ENCODE results near the gene CEBPA. TPM values are rescaled to one million over a fixed set of nuclear protein-coding genes. Genes with fewer than 3 reads are reported as not detected.

Gene CEBPA
- total and polyA plus RNA-seq, 2 donors (not counting 1 experiment from before 2014, with no cell fraction given) = 1.7 to 2.6 TPM

DNA sequence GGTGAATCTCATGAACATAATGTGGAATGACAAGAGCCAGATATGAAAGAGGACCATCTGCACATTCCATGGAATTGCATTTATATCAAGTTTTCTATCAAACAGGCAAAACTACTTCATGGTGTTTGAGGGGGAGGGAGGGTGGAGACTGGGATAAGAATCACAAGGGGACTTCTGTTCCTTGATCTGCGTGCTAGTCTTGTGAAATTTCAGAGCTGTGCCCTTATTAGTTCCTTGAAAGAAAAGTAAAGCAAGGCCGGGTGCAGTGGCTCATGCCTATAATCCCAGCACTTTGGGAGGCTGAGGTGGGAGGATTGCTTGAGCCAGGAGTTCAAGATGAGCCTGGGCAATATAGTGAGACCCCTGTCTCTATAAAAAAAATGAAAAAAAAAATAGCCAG, 41.0 kb upstream of the CEBPA start:
- ATAC-seq (ENCODE audit: low read depth) = no peak
- intact Hi-C loops (cut with micrococcal nuclease) = no loop called here
- H2AFZ ChIP-seq (ENCODE audit: insufficient read depth, low read depth, low read length, poor library complexity, severe bottlenecking) = no peak overlapping the region
- Mint-ChIP-seq H3K9me3 (ENCODE audit: insufficient read depth) (no peaks in the 10 kb centered on the region), H3K4me3 (no peak overlapping the region), H3K4me1 (no peaks in the 10 kb centered on the region), H3K27me3 (peaks cover 64% of the 10 kb centered on the region), H3K27ac (no peak overlapping the region)
- H4K20me1 ChIP-seq (ENCODE audit: control insufficient read depth, insufficient read depth, low read length, poor library complexity, severe bottlenecking) = no peaks in the 10 kb centered on the region
- 81% methylated on average over 2 of the region's 2 CpGs for WGBS (ENCODE audit: insufficient coverage)
- no peak for DNase-seq
- no peaks in the 10 kb centered on the region for H3K9me3 ChIP-seq (ENCODE audit: control extremely low read depth in 1 of 3, control insufficient read depth in 2 of 3, insufficient read depth in 1 of 3, low read length in 2 of 3)
- POLR2A ChIA-PET = no interaction called here
- no peak overlapping the region for H3K9ac ChIP-seq (ENCODE audit: low read length)
- H3K4me2 ChIP-seq (replicated peaks; ENCODE audit: low read depth, low read length, poor library complexity, severe bottlenecking) = no peak overlapping the region
- H3K79me2 ChIP-seq (ENCODE audit: control insufficient read depth, insufficient read depth, low read length) = no peaks in the 10 kb centered on the region
- no peaks in the 10 kb centered on the region for H3K36me3 ChIP-seq (replicated peaks in 1 of 2; ENCODE audit: control extremely low read depth in 1 of 2, control insufficient read depth in 1 of 2, extremely low read depth in 1 of 2, insufficient read depth in 2 of 2, low read length in 1 of 2)
- TF ChIP-seq, protein P1, sequence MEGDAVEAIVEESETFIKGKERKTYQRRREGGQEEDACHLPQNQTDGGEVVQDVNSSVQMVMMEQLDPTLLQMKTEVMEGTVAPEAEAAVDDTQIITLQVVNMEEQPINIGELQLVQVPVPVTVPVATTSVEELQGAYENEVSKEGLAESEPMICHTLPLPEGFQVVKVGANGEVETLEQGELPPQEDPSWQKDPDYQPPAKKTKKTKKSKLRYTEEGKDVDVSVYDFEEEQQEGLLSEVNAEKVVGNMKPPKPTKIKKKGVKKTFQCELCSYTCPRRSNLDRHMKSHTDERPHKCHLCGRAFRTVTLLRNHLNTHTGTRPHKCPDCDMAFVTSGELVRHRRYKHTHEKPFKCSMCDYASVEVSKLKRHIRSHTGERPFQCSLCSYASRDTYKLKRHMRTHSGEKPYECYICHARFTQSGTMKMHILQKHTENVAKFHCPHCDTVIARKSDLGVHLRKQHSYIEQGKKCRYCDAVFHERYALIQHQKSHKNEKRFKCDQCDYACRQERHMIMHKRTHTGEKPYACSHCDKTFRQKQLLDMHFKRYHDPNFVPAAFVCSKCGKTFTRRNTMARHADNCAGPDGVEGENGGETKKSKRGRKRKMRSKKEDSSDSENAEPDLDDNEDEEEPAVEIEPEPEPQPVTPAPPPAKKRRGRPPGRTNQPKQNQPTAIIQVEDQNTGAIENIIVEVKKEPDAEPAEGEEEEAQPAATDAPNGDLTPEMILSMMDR (IDR thresholded peaks at IDR 0.05) = no peak
- TF ChIP-seq EZH2 (IDR thresholded peaks at IDR 0.05; ENCODE audit: borderline replicate concordance, insufficient read depth, low read depth, low read length, poor library complexity, severe bottlenecking) = no peak
- H3K4me3 ChIP-seq (ENCODE audit: control extremely low read depth in 1 of 5, extremely low read depth in 1 of 5, insufficient read depth in 1 of 5, low read depth in 2 of 5, low read length in 4 of 5) = no peak overlapping the region
- H3K4me1 ChIP-seq (ENCODE audit: control insufficient read depth in 2 of 2, insufficient read depth in 2 of 2, low read length in 2 of 2) = no peaks in the 10 kb centered on the region
- H3K27ac ChIP-seq (ENCODE audit: low read length in 2 of 2) = no peak overlapping the region
- H3K27me3 ChIP-seq (replicated peaks in 1 of 4; ENCODE audit: control extremely low read depth in 1 of 4, control insufficient read depth in 3 of 4, insufficient read depth in 4 of 4, low read length in 3 of 4) = peaks cover 0 to 17% (median 11%) of the 10 kb centered on the region in 4 experiments
- CTCF ChIA-PET = no interaction called here

DNA sequence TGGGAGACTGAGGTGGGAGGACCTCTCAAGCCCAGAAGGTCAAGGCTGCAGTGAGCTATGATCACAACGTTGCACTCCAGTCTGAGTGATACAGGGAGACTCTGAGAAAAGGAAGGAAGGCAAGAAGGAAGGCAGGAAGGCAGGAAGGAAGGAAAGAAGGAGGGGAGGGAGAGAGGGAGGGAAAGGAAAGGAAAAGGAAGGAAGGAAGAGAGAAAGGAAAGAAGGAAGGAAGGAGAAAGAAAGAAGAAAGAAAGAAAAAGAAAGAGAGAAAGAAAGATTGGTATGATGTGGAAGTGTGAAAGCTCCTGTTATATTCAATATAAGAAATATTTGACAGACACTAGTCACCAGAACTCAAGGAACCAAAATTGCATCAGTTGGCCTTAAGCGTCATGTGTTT, 38.7 kb upstream of the CEBPA start:
- Histone ChIP-seq H3K9me3 (ENCODE audit: control extremely low read depth in 1 of 3, control insufficient read depth in 2 of 3, insufficient read depth in 1 of 3, low read length in 2 of 3) (no peaks in the 10 kb centered on the region), H3K9ac (ENCODE audit: low read length) (no peak overlapping the region), H4K20me1 (ENCODE audit: control insufficient read depth, insufficient read depth, low read length, poor library complexity, severe bottlenecking) (no peaks in the 10 kb centered on the region), H3K27me3 (replicated peaks in 1 of 4; ENCODE audit: control extremely low read depth in 1 of 4, control insufficient read depth in 3 of 4, insufficient read depth in 4 of 4, low read length in 3 of 4) (peaks cover 0 to 16% (median 10%) of the 10 kb centered on the region in 4 experiments), H3K4me3 (ENCODE audit: control extremely low read depth in 1 of 5, extremely low read depth in 1 of 5, insufficient read depth in 1 of 5, low read depth in 2 of 5, low read length in 4 of 5) (no peak overlapping the region), H3K79me2 (ENCODE audit: control insufficient read depth, insufficient read depth, low read length) (no peaks in the 10 kb centered on the region), H3K4me1 (ENCODE audit: control insufficient read depth in 2 of 2, insufficient read depth in 2 of 2, low read length in 2 of 2) (no peaks in the 10 kb centered on the region), H3K4me2 (replicated peaks; ENCODE audit: low read depth, low read length, poor library complexity, severe bottlenecking) (no peak overlapping the region), H3K36me3 (replicated peaks in 1 of 2; ENCODE audit: control extremely low read depth in 1 of 2, control insufficient read depth in 1 of 2, extremely low read depth in 1 of 2, insufficient read depth in 2 of 2, low read length in 1 of 2) (no peaks in the 10 kb centered on the region), H3K27ac (ENCODE audit: low read length in 2 of 2) (no peak overlapping the region), H2AFZ (ENCODE audit: insufficient read depth, low read depth, low read length, poor library complexity, severe bottlenecking) (no peak overlapping the region)
- ChIA-PET POLR2A (no interaction called here), CTCF (no interaction called here)
- DNase-seq (no peak), ATAC-seq (ENCODE audit: low read depth) (no peak)
- no peaks in the 10 kb centered on the region for H3K4me1 Mint-ChIP-seq
- H3K27me3 Mint-ChIP-seq = peaks cover 63% of the 10 kb centered on the region
- intact Hi-C loops (cut with micrococcal nuclease) = no loop called here
- H3K4me3 Mint-ChIP-seq = no peak overlapping the region
- peaks cover 2% of the 10 kb centered on the region for H3K9me3 Mint-ChIP-seq (ENCODE audit: insufficient read depth)
- H3K27ac Mint-ChIP-seq = no peak overlapping the region
- TF ChIP-seq, protein P1 (IDR thresholded peaks at IDR 0.05) = no peak
- TF ChIP-seq EZH2 (IDR thresholded peaks at IDR 0.05; ENCODE audit: borderline replicate concordance, insufficient read depth, low read depth, low read length, poor library complexity, severe bottlenecking) = no peak
- 66% methylated on average over 2 of the region's 2 CpGs for WGBS (ENCODE audit: insufficient coverage)

Data from B cell (primary cell).